SK-N-SH (cell line): ENCODE data around the gene IGSF23. TPM values are rescaled to one million over a fixed set of nuclear protein-coding genes. Genes with fewer than 3 reads are reported as not detected.

Experiments
- CTCF ChIA-PET: fragments of 300-600, 350-600 bp; formaldehyde crosslinking; extraction: SDS; loops from one replicate; lab custom pipeline; 2021; lab: Yijun Ruan, JAX
- POLR2A ChIA-PET: fragments of 350-600 bp; sonication (Branson Sonifier 250); formaldehyde crosslinking; extraction: SDS; loops from one replicate; lab custom pipeline; 2020; ENCODE audit warnings: antibody characterized with exemption, inconsistent platforms; lab: Yijun Ruan, JAX
- DNase-seq: peaks from one replicate; pipeline ENCODE4 v3.0.0; 2012
- H2AFZ ChIP-seq: fragments of 200-600 bp; sonication (generic); 2 replicates; pipeline ENCODE4 v1.8.1; 2016; ENCODE audit warnings: antibody characterized with exemption, mild to moderate bottlenecking, low read depth
- H3F3A ChIP-seq: fragments of 200-600 bp; sonication (generic); replicated peaks from 2 replicates; pipeline ENCODE3; 2016; ENCODE audit warnings: antibody characterized with exemption, mild to moderate bottlenecking; ENCODE audit not compliant: insufficient read depth
- H3K27ac ChIP-seq, 2 experiments: fragments of 200-500 bp in 1 of 2; fragments of 200-600 bp in 1 of 2; sonication (Bioruptor generic) in 1 of 2; sonication (generic), shearing (Covaris generic) in 1 of 2; 2 replicates each; pipeline versions ENCODE4 v1.5.1 to v1.6.1; 2014 to 2016; ENCODE audit warnings: low read depth in 2 of 2, inconsistent platforms in 1 of 2, low read length in 1 of 2, mild to moderate bottlenecking in 1 of 2, mixed read lengths in 1 of 2
- H3K27me3 ChIP-seq: fragments of 200-600 bp; sonication (generic), shearing (Covaris generic); 2 replicates; pipeline ENCODE4 v1.6.1; 2016; ENCODE audit warnings: mixed run types; ENCODE audit not compliant: insufficient read depth
- H3K36me3 ChIP-seq, 2 experiments: fragments of 200-500 bp in 1 of 2; fragments of 200-600 bp in 1 of 2; sonication (Bioruptor generic) in 1 of 2; sonication (generic) in 1 of 2; replicated peaks in 1 of 2; 2 replicates each; pipeline versions ENCODE3 to v1.5.1; 2014 to 2016; ENCODE audit warnings: low read length in 1 of 2, mild to moderate bottlenecking in 1 of 2; ENCODE audit not compliant: insufficient read depth in 2 of 2, control insufficient read depth in 1 of 2
- H3K4me1 ChIP-seq, 2 experiments: fragments of 200-500 bp in 1 of 2; fragments of 200-600 bp in 1 of 2; sonication (Bioruptor generic) in 1 of 2; sonication (generic), shearing (Covaris generic) in 1 of 2; 2 replicates each; pipeline versions ENCODE4 v1.5.1 to v1.6.1; 2014 to 2016; ENCODE audit warnings: low read depth in 1 of 2, low read length in 1 of 2, mixed run types in 1 of 2; ENCODE audit not compliant: insufficient read depth in 2 of 2, control insufficient read depth in 1 of 2
- H3K4me2 ChIP-seq: fragments of 200-600 bp; sonication (generic), shearing (Covaris generic); 2 replicates; pipeline ENCODE4 v1.6.1; 2017; ENCODE audit warnings: mixed run types
- H3K4me3 ChIP-seq, 2 experiments: fragments of 200-500 bp in 1 of 2; fragments of 200-600 bp in 1 of 2; sonication (Bioruptor generic) in 1 of 2; sonication (generic), shearing (Covaris generic) in 1 of 2; 2 replicates each; pipeline versions ENCODE4 v1.5.1 to v1.8.1; 2014 to 2016; ENCODE audit warnings: low read depth in 2 of 2, inconsistent platforms in 1 of 2, low read length in 1 of 2, mild to moderate bottlenecking in 1 of 2, mixed read lengths in 1 of 2, moderate library complexity in 1 of 2
- H3K79me2 ChIP-seq: fragments of 200-600 bp; sonication (generic); 2 replicates; pipeline ENCODE4 v1.8.1; 2017; ENCODE audit warnings: mild to moderate bottlenecking; ENCODE audit not compliant: insufficient read depth
- H3K9ac ChIP-seq: fragments of 200-600 bp; sonication (generic); 2 replicates; pipeline ENCODE4 v1.6.1; 2017; ENCODE audit warnings: mixed run types
- H3K9me2 ChIP-seq: fragments of 200-600 bp; sonication (generic); 2 replicates; pipeline ENCODE4 v1.6.1; 2017; ENCODE audit warnings: mixed run types
- H3K9me3 ChIP-seq: fragments of 200-600 bp; sonication (generic); 2 replicates; pipeline ENCODE4 v1.6.1; 2017; ENCODE audit warnings: mixed run types, mild to moderate bottlenecking, moderate library complexity
- H4K20me1 ChIP-seq: fragments of 200-600 bp; sonication (generic); 2 replicates; pipeline ENCODE4 v1.6.1; 2017; ENCODE audit warnings: mild to moderate bottlenecking, mixed run types; ENCODE audit not compliant: insufficient read depth
- ELF1 ChIP-seq: IDR thresholded peaks from 2 replicates; pipeline ENCODE4 v1.4.0; 2012
- EP300 ChIP-seq, 2 experiments: IDR thresholded peaks; 2 replicates each; pipeline versions ENCODE4 v1.4.0 to v1.6.1; 2012; ENCODE audit warnings: borderline replicate concordance in 1 of 2, low read depth in 1 of 2, low read length in 1 of 2
- FOXJ3 ChIP-seq: sonication (generic); formaldehyde crosslinking; IDR thresholded peaks from 2 replicates; pipeline ENCODE4 v1.5.1; 2020; ENCODE audit warnings: mild to moderate bottlenecking, missing genetic modification reagents
- GATA2 ChIP-seq: sonication (generic); formaldehyde crosslinking; IDR thresholded peaks from 2 replicates; pipeline ENCODE4 v1.5.0; 2020; ENCODE audit warnings: mild to moderate bottlenecking, missing genetic modification reagents
- IRF3 ChIP-seq: fragments of 150-350 bp; IDR thresholded peaks from 2 replicates; pipeline ENCODE4 v1.6.1; 2016; ENCODE audit warnings: mild to moderate bottlenecking, low read depth, low read length
- JUND ChIP-seq: IDR thresholded peaks from 2 replicates; pipeline ENCODE4 v1.4.0; 2012
- MEF2A ChIP-seq: IDR thresholded peaks from 2 replicates; pipeline ENCODE4 v1.4.0; 2012; ENCODE audit warnings: low read depth, borderline replicate concordance
- POLR2AphosphoS5 ChIP-seq: IDR thresholded peaks from 2 replicates; pipeline ENCODE4 v1.6.1; 2012; ENCODE audit warnings: low read depth, low read length
- RCOR1 ChIP-seq: fragments of 150-350 bp; IDR thresholded peaks from 2 replicates; pipeline ENCODE4 v1.6.1; 2017; ENCODE audit warnings: antibody characterized with exemption, low read length
- RXRA ChIP-seq: IDR thresholded peaks from 2 replicates; pipeline ENCODE4 v1.4.0; 2012; ENCODE audit warnings: low read depth, mild to moderate bottlenecking, borderline replicate concordance
- SMC3 ChIP-seq: IDR thresholded peaks from 2 replicates; pipeline ENCODE4 v1.6.1; 2012; ENCODE audit warnings: low read depth, low read length, improper control_type of control experiment
- TEAD4 ChIP-seq: IDR thresholded peaks from 2 replicates; pipeline ENCODE4 v1.4.0; 2012; ENCODE audit warnings: mild to moderate bottlenecking, borderline replicate concordance; ENCODE audit not compliant: insufficient read depth
- USF1 ChIP-seq: IDR thresholded peaks from 2 replicates; pipeline ENCODE4 v1.4.0; 2012; ENCODE audit warnings: low read depth, borderline replicate concordance
- ZBTB33 ChIP-seq: IDR thresholded peaks from 2 replicates; pipeline ENCODE4 v1.4.0; 2012; ENCODE audit warnings: low read depth, borderline replicate concordance
- WGBS: methylation state at CpG from one replicate; pipeline ENCODE4 v1.1.6; 2017; ENCODE audit warnings: low lambda C conversion rate; 5-methylcytosine and 5-hydroxymethylcytosine counted together
- polyA plus RNA-seq, 3 experiments: library from polyadenylated mRNA; depleted of rRNA; stranded (reverse); fragments of >200 nt; gene quantifications; 2 replicates each; pipeline ENCODE4 v1.2.3, GENCODE V29; 2012

The IGSF23 gene
- polyA plus RNA-seq, 1 of the 3 experiments (the other 2 are of a cell fraction), result 0.08 TPM

- TF ChIP-seq POLR2AphosphoS5, result no peak
- TF ChIP-seq ELF1, result no peak
- TF ChIP-seq GATA2 (CRISPR knock-in tag), result no peak
- no peak for TF ChIP-seq RXRA
Observed at GRCh38 chr19:44617110-44617880, 3.9 kb downstream of the IGSF23 start (continued).

- no peak for DNase-seq
- 35% methylated on average over 7 of the region's 7 CpGs for WGBS
- Histone ChIP-seq H3K4me2 (no peak overlapping the region), H3K4me3 (no peak overlapping the region), H3K27me3 (no peaks in the 10 kb centered on the region), H3K4me1 (peaks cover 0 to 3% of the 10 kb centered on the region in 2 experiments; a peak in 1 of 4 replicates), H3K27ac (no peak overlapping the region), H3K9ac (no peak overlapping the region), H3K9me2 (no peaks in the 10 kb centered on the region), H4K20me1 (no peaks in the 10 kb centered on the region), H3F3A (peaks cover 10% of the 10 kb centered on the region), H3K36me3 (no peaks in the 10 kb centered on the region), H2AFZ (no peak overlapping the region), H3K9me3 (no peaks in the 10 kb centered on the region), H3K79me2 (no peaks in the 10 kb centered on the region)
- TF ChIP-seq FOXJ3 (no peak), RCOR1 (no peak), SMC3 (no peak), EP300 (IDR thresholded peaks at IDR 0.05; ENCODE audit: borderline replicate concordance in 1 of 2, low read depth in 1 of 2, low read length in 1 of 2) (no peak), TEAD4 (no peak), USF1 (no peak), MEF2A (no peak), ZBTB33 (no peak), IRF3 (no peak), JUND (no peak)
- ChIA-PET POLR2A (no interaction called here), CTCF (interaction anchor here (1.1 to 1.6 kb wide), 2 partner anchors 48 to 67 kb away, joined by 3 to 8 read pairs; no protein-coding TSS in a partner anchor)
Observed at GRCh38 chr19:44618640-44619357, 5.4 kb downstream of the IGSF23 start.
